Uterus (tissue), 2 donors: ENCODE measurements around the gene C10orf71.

Experiments
- POLR2A ChIP-seq, 2 donors: fragments of 450-650 bp; IDR thresholded peaks; one replicate each; pipeline ENCODE4 v1.6.1; 2016; ENCODE audit warnings: antibody characterized with exemption in 2 of 2, mild to moderate bottlenecking in 1 of 2, moderate library complexity in 1 of 2
- TF ChIP-seq, protein P1 (sequence below), 4 experiments: fragments of 200-600 bp in 2 of 4; fragments of 450-650 bp in 2 of 4; sonication (generic) in 2 of 4; IDR thresholded peaks; one replicate each; pipeline ENCODE4 v1.5.1; 2016 to 2019; ENCODE audit warnings: antibody characterized with exemption in 4 of 4, mild to moderate bottlenecking in 2 of 4, moderate library complexity in 1 of 4

DNA sequence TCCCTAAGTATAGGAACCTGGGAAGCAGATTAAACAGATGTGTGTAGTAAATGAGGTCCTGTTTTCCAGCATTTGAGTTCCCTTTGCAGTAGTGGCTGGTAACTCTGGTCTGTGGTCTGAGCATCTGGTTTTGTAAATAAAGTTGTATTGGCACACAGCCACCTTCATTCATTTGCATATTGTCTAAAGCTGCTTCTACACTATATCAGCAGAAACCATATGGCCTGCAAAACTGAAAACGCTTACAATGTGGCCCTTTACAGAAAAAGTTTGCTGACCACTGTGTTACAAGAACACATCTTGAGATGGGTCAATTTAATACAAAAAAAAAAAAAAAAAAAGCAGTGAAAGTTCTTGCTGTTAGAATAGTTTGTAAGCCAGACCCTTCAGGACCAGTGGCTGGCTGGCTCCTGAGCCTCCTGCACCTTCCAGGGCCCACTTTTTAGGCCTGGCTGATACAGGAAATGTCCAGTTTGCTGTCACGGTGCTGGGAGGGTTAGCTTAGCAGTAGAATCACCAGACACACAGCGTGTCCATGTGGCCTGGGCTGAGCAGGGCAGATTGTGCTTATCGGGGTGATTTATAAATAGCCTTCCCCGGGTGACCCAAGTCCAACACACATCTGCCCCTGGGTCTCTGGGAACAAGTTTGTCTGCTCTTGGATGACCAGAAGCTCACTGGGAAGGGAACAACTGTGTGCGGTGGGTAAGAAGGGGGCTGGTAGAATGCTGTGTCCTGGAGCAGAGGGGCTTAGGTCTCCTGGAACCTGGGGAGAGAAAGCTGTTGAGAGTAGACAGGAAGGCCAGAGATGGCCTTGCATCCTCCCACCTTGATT is 1.4 kb downstream of the C10orf71 start:
- TF ChIP-seq, protein P1, sequence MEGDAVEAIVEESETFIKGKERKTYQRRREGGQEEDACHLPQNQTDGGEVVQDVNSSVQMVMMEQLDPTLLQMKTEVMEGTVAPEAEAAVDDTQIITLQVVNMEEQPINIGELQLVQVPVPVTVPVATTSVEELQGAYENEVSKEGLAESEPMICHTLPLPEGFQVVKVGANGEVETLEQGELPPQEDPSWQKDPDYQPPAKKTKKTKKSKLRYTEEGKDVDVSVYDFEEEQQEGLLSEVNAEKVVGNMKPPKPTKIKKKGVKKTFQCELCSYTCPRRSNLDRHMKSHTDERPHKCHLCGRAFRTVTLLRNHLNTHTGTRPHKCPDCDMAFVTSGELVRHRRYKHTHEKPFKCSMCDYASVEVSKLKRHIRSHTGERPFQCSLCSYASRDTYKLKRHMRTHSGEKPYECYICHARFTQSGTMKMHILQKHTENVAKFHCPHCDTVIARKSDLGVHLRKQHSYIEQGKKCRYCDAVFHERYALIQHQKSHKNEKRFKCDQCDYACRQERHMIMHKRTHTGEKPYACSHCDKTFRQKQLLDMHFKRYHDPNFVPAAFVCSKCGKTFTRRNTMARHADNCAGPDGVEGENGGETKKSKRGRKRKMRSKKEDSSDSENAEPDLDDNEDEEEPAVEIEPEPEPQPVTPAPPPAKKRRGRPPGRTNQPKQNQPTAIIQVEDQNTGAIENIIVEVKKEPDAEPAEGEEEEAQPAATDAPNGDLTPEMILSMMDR (IDR thresholded peaks at IDR 0.05), result no peak
- no peak for TF ChIP-seq POLR2A (IDR thresholded peaks at IDR 0.05)
